Hindlimb muscle (tissue), 1 donor: ENCODE results near the gene RAB3D. TPM values are rescaled to one million over a fixed set of nuclear protein-coding genes. Genes with fewer than 3 reads are reported as not detected.
"Not testable (repeated sequence)": the region's sequence is repeated elsewhere in the genome, so short reads cannot be mapped to it uniquely, and the experiment has no call there.

Experiments used
- DNase-seq: peaks from one replicate; pipeline ENCODE4 v3.0.0-alpha.2; 2013
- polyA plus RNA-seq: library from polyadenylated mRNA; unstranded; fragments of 120-200 nt; gene quantifications from one replicate; pipeline ENCODE4 v1.2.1, GENCODE V29; 2013; ENCODE audit not compliant: insufficient read length

The RAB3D gene
- polyA plus RNA-seq, 1 donor: 6.3 TPM

GRCh38 chr19:11365557-11366117 lies 26.2 kb upstream of the RAB3D start:
- DNase-seq: no peak

GRCh38 chr19:11364935-11365334 lies 25.5 kb upstream of the RAB3D start:
- no peak for DNase-seq

GRCh38 chr19:11364296-11364904 lies 24.9 kb upstream of the RAB3D start:
- no peak for DNase-seq

- DNase-seq: no peak
Measured at GRCh38 chr19:11363881-11364280, 24.4 kb upstream of the RAB3D start.

- DNase-seq: no peak
Measured at GRCh38 chr19:11361771-11362731, 22.6 kb upstream of the RAB3D start.

- no peak for DNase-seq
Measured at GRCh38 chr19:11361037-11361770, 21.7 kb upstream of the RAB3D start.

GRCh38 chr19:11359421-11359820 lies 20.0 kb upstream of the RAB3D start:
- no peak for DNase-seq

- DNase-seq: no peak
Measured at GRCh38 chr19:11356676-11357550, 17.5 kb upstream of the RAB3D start.

GRCh38 chr19:11356074-11356397 lies 16.6 kb upstream of the RAB3D start:
- no peak for DNase-seq

GRCh38 chr19:11355160-11356073 lies 16.0 kb upstream of the RAB3D start, which contains the start of gene PLPPR2:
TSS of gene PLPPR2 (plus strand) at chr19:11355432. CDS start at chr19:11357674, 2,242 bp downstream.
- DNase-seq: peak; percentile 91

GRCh38 chr19:11354102-11354501 lies 14.6 kb upstream of the RAB3D start:
- DNase-seq: not testable (repeated sequence)

- DNase-seq: no peak
Measured at GRCh38 chr19:11349171-11349570, 9.7 kb upstream of the RAB3D start.

- no peak for DNase-seq
Measured at GRCh38 chr19:11347546-11348039, 8.1 kb upstream of the RAB3D start.

- DNase-seq: peak; percentile 94
Measured at GRCh38 chr19:11346104-11346940, 6.9 kb upstream of the RAB3D start, which contains the start of the genes CCDC159 and TMEM205. TSS of gene CCDC159 (plus strand) at chr19:11346519. CDS start at chr19:11346607, 88 bp downstream. TSS of gene TMEM205 (minus strand) at chr19:11346268. CDS start at chr19:11345619, 649 bp downstream.

- no peak for DNase-seq
Measured at GRCh38 chr19:11345122-11345803, 5.8 kb upstream of the RAB3D start.

- DNase-seq: no peak
Measured at GRCh38 chr19:11342429-11342828, 3.0 kb upstream of the RAB3D start.

- DNase-seq: not testable (repeated sequence)
Measured at GRCh38 chr19:11340099-11340467, 626 bp upstream of the RAB3D start.

GRCh38 chr19:11338569-11339253 lies 746 bp downstream of the RAB3D start:
- DNase-seq: no peak
